T-helper 2 cell treated with Interferon-gamma antibody and Interleukin-4, amounts not matched to agents 5 μg/mL and 100 μg/mL, for 36 hours (primary cell): ENCODE results near the gene FAM163B.

ENCODE experiments used
- DNase-seq: peaks from one replicate; pipeline ENCODE4 v3.0.0; 2021; ENCODE audit warnings: low spot score
- H3K27ac Mint-ChIP-seq: one replicate; pipeline ENCODE4 v1.8.0; 2021; ENCODE audit warnings: mild to moderate bottlenecking, mixed read lengths
- H3K27me3 Mint-ChIP-seq: one replicate; pipeline ENCODE4 v1.8.0; 2021; ENCODE audit warnings: low read depth, mixed read lengths
- H3K36me3 Mint-ChIP-seq: one replicate; pipeline ENCODE4 v1.8.0; 2021; ENCODE audit warnings: low read depth, mixed read lengths
- H3K4me1 Mint-ChIP-seq: one replicate; pipeline ENCODE4 v1.8.0; 2021; ENCODE audit warnings: low read depth, mixed read lengths
- H3K4me3 Mint-ChIP-seq: one replicate; pipeline ENCODE4 v1.8.0; 2022; ENCODE audit warnings: mild to moderate bottlenecking, moderate library complexity, mixed read lengths
- H3K9me3 Mint-ChIP-seq: one replicate; pipeline ENCODE4 v1.8.0; 2021; ENCODE audit warnings: mixed read lengths

FAM163B gene

DNA sequence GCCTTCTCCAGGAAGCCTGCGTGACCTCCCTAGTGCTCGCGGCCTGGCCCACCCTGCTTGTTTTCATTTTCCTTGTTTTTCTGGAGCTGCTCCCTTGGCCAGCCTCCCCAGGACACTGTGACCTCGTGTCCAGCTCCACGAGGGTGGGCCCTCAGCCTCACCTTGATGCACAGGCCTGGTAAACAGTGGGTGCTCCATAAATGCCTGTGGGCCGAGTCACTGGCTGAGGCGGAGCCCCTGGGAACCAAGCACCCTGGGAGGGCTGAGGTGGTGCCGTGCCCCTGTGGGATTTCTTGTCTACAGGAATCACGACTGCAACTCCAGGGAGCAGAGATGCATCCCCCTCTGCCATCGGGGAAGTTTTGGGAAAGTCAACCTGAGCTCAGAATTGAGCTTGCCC, 17.2 kb downstream of the FAM163B start:
- Mint-ChIP-seq H3K27me3 (no peaks in the 10 kb centered on the region), H3K36me3 (no peaks in the 10 kb centered on the region), H3K4me1 (no peaks in the 10 kb centered on the region), H3K9me3 (peaks cover 8% of the 10 kb centered on the region), H3K4me3 (no peak overlapping the region), H3K27ac (no peak overlapping the region)
- DNase-seq = no peak

DNA sequence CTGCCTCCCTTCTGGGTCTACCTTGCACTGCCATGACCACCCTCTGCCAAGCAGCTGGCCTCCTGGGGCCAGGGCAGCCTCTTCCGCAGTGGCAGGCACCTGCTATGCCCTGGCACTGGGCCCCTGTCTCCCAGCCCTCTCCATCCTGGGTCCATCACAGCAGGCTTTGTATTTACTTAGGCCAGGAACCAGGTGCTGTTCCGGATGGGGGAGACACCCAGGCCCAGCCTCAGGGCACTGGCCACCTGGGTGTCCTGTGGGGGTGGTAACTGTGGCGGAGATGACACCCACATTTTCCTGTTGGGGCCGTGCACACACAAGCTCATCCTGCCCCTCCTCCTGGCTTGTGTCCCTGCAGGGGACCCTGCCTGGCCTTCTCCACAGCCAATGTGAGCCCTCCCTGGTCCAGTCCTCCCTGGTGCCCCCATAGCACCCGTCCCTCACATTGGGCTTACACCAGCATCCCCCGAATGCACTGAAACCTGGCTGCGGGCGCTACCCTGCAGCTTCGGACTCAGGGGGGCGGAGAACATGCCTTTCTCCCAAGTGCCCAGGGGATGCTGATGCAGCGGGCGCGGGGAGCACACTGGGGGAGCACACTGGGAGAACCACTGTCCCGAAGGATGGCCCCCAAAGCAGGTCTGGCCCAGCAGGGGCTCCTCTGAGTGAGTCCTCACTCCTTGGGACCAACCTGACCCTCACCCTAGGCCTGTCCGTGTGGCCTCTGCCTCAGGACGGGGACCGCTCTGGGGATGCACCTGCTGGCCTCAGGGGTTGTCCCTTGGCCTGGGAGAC, 17.9 kb downstream of the FAM163B start:
- no peak overlapping the region for H3K27ac Mint-ChIP-seq
- DNase-seq = no peak
- no peak overlapping the region for H3K4me3 Mint-ChIP-seq
- peaks cover 5% of the 10 kb centered on the region for H3K27me3 Mint-ChIP-seq
- H3K36me3 Mint-ChIP-seq = no peaks in the 10 kb centered on the region
- H3K9me3 Mint-ChIP-seq = peaks cover 5% of the 10 kb centered on the region
- no peaks in the 10 kb centered on the region for H3K4me1 Mint-ChIP-seq

- peaks cover 12% of the 10 kb centered on the region for H3K27me3 Mint-ChIP-seq
- no peak overlapping the region for H3K4me3 Mint-ChIP-seq
- H3K27ac Mint-ChIP-seq = no peak overlapping the region
- H3K36me3 Mint-ChIP-seq = no peaks in the 10 kb centered on the region
- DNase-seq = no peak
- peaks cover 5% of the 10 kb centered on the region for H3K9me3 Mint-ChIP-seq
- no peaks in the 10 kb centered on the region for H3K4me1 Mint-ChIP-seq
Observed at GRCh38 chr9:133590231-133590855, 18.8 kb downstream of the FAM163B start.

GRCh38 chr9:133589454-133590227, 19.5 kb downstream of the FAM163B start:
- Mint-ChIP-seq H3K9me3 (peaks cover 5% of the 10 kb centered on the region), H3K4me1 (no peaks in the 10 kb centered on the region), H3K27me3 (peaks cover 18% of the 10 kb centered on the region), H3K4me3 (no peak overlapping the region), H3K27ac (no peak overlapping the region), H3K36me3 (no peaks in the 10 kb centered on the region)
- DNase-seq = peak; percentile 8

GRCh38 chr9:133587466-133587865, 21.7 kb downstream of the FAM163B start:
- Mint-ChIP-seq H3K4me1 (no peaks in the 10 kb centered on the region), H3K4me3 (no peak overlapping the region), H3K27me3 (peaks cover 22% of the 10 kb centered on the region), H3K9me3 (peaks cover 5% of the 10 kb centered on the region), H3K27ac (no peak overlapping the region), H3K36me3 (no peaks in the 10 kb centered on the region)
- DNase-seq = no peak

DNA sequence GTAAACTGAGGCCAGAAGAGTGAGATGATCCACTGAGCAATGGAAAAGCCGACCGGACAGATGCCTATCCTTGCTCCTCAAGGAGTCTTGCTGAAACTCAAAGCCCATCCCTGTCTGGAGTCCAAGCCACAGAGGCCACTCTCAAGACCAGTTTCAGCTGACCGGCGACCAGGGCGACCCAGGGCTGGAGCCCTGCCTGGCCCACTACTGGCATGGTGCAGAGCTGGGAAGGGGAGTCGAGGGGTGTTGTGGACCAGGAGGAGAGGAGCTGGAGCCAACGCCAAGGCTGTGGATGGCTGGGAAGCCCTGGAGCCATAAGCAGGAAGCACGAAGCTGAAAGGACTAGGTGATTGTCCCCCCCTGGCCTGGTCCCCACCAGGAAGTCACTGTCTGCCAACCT, 22.1 kb downstream of the FAM163B start:
- no peak for DNase-seq
- H3K4me3 Mint-ChIP-seq = no peak overlapping the region
- H3K4me1 Mint-ChIP-seq = no peaks in the 10 kb centered on the region
- no peak overlapping the region for H3K27ac Mint-ChIP-seq
- no peaks in the 10 kb centered on the region for H3K36me3 Mint-ChIP-seq
- peaks cover 22% of the 10 kb centered on the region for H3K27me3 Mint-ChIP-seq
- peaks cover 5% of the 10 kb centered on the region for H3K9me3 Mint-ChIP-seq

GRCh38 chr9:133585481-133586351, 23.5 kb downstream of the FAM163B start:
- Mint-ChIP-seq H3K27me3 (peaks cover 24% of the 10 kb centered on the region), H3K9me3 (peaks cover 5% of the 10 kb centered on the region), H3K4me1 (no peaks in the 10 kb centered on the region), H3K27ac (no peak overlapping the region), H3K4me3 (no peak overlapping the region), H3K36me3 (no peaks in the 10 kb centered on the region)
- DNase-seq = no peak

DNA sequence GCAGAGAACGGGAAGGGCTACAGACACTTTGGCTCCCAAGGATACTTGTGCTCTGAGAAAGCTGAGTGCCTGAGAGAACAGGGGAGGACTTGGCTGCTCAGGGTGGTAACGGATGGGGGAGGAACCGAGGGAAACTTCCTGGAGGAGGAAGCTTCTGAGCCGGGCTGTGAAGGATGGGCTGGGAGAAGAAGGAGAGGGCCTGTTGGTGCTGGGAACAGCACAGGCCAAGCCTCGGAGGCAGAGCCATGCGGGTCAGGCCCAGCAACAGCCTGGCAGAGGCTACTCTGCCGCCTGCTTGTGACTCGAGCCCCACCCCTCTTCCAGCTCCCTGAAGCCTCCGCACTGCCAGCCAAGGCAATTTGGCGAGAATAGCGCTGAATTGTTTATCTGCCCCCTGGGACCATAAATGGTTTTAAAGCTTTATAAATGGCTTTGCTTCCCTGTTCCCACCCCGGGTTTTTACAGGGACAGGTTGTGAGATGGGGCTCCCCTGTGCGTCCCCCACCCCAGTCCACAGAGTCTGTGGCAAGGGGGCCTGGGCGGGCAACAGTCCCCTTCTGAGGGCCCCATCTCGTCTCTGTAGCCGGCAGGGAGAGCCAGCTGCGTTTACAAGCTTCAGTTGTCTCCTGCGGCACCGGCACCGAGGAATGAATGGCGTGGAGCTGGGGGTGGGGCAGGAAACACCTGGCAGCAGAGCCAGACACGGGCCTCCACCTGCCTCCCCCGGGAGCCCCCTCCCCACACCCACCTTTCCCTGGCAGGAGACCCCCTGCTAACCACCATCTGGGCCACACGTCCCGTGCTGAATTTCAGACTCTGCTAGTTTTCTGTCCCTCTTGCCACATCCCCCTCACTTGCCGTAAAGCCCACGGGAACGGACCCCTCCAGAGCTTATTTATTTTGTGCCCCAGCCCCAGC, 24.4 kb downstream of the FAM163B start:
- Mint-ChIP-seq H3K36me3 (no peaks in the 10 kb centered on the region), H3K27me3 (peaks cover 31% of the 10 kb centered on the region), H3K4me3 (no peak overlapping the region), H3K4me1 (no peaks in the 10 kb centered on the region), H3K9me3 (peaks cover 5% of the 10 kb centered on the region), H3K27ac (no peak overlapping the region)
- DNase-seq = no peak

DNA sequence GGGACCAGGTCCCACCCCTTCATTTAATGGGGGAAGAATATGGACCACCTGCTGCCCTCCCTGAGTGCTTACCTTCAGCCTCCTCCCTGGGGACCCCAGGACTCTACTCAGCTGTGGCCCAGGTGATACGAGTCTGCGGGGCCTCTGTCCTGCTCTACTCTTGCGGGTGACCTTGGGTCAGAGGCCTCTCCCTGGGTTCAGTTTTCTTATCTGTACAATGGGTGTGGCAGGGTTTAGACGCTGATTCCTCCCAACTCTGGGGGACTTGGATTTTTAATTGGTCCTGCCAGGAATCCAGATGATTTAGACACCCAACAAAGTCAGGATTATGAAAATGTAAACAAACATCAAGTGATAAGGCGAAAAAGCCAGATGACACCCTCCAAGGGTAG, 25.0 kb downstream of the FAM163B start:
- no peak overlapping the region for H3K4me3 Mint-ChIP-seq
- H3K27me3 Mint-ChIP-seq = peaks cover 36% of the 10 kb centered on the region
- peaks cover 5% of the 10 kb centered on the region for H3K9me3 Mint-ChIP-seq
- no peak overlapping the region for H3K27ac Mint-ChIP-seq
- DNase-seq = no peak
- H3K36me3 Mint-ChIP-seq = no peaks in the 10 kb centered on the region
- H3K4me1 Mint-ChIP-seq = no peaks in the 10 kb centered on the region

- Mint-ChIP-seq H3K9me3 (peaks cover 4% of the 10 kb centered on the region), H3K36me3 (no peaks in the 10 kb centered on the region), H3K4me3 (no peak overlapping the region), H3K27ac (no peak overlapping the region), H3K27me3 (peaks cover 36% of the 10 kb centered on the region), H3K4me1 (no peaks in the 10 kb centered on the region)
- DNase-seq = no peak
Observed at GRCh38 chr9:133583586-133583985, 25.6 kb downstream of the FAM163B start.

DNA sequence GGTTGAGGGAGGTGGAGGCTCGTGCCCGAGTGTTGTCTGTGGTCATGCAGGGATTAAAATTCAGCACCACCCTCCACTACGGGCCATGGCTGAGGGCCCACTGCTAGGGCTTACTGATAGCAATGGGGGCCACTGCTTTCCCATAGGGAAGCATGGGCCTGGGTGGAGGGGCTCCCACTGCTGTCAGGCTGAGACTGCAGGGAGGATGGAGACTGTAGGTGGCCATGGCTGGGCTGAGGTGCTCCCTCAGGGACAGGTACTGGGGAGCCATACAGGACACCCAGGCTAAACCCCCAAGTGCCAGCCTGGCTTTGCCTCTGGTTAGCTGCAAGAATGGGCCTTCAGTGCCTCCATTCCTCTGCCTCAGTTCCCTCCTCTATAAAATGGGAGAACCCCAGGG, 26.1 kb downstream of the FAM163B start:
- Mint-ChIP-seq H3K27me3 (peaks cover 39% of the 10 kb centered on the region), H3K27ac (no peak overlapping the region), H3K9me3 (no peaks in the 10 kb centered on the region), H3K4me1 (no peaks in the 10 kb centered on the region), H3K4me3 (no peak overlapping the region), H3K36me3 (no peaks in the 10 kb centered on the region)
- DNase-seq = no peak

- no peaks in the 10 kb centered on the region for H3K9me3 Mint-ChIP-seq
- H3K4me3 Mint-ChIP-seq = no peak overlapping the region
- no peaks in the 10 kb centered on the region for H3K36me3 Mint-ChIP-seq
- no peaks in the 10 kb centered on the region for H3K4me1 Mint-ChIP-seq
- no peak overlapping the region for H3K27ac Mint-ChIP-seq
- DNase-seq = no peak
- H3K27me3 Mint-ChIP-seq = peaks cover 41% of the 10 kb centered on the region
Observed at GRCh38 chr9:133582501-133583045, 26.6 kb downstream of the FAM163B start.
